Left lung (tissue), 10 donors: ENCODE data around the gene VAX1. TPM values are rescaled to one million over a fixed set of nuclear protein-coding genes. Genes with fewer than 3 reads are reported as not detected.

Experiments
- ATAC-seq: fragments of 200-7000 bp; cut with Tn5 transposase; one replicate; pipeline ENCODE4 v1.9.1; 2020; ENCODE audit warnings: moderate library complexity
- DNase-seq, 4 donors: peaks; one replicate each; pipeline ENCODE4 v3.0.0-alpha.2; 2013 to 2020
- H3K27ac ChIP-seq, 2 donors: fragments of 200-600 bp; sonication (generic) in 1 of 2; one replicate each; pipeline versions ENCODE4 v1.5.0 to v1.8.0; 2020 to 2021
- H3K27me3 ChIP-seq, 2 donors: fragments of 200-600 bp; sonication (generic) in 1 of 2; one replicate each; pipeline versions ENCODE4 v1.5.0 to v1.8.0; 2020 to 2021
- H3K36me3 ChIP-seq, 2 donors: fragments of 200-600 bp; sonication (generic) in 1 of 2; one replicate each; pipeline versions ENCODE4 v1.5.0 to v1.8.0; 2020 to 2021
- H3K4me1 ChIP-seq, 2 donors: fragments of 200-600 bp; one replicate each; pipeline ENCODE4 v1.8.0; 2021
- H3K4me3 ChIP-seq, 2 donors: fragments of 200-600 bp; sonication (generic) in 1 of 2; one replicate each; pipeline versions ENCODE4 v1.5.0 to v1.8.0; 2020 to 2021; ENCODE audit warnings: mild to moderate bottlenecking in 1 of 2
- H3K9me3 ChIP-seq, 2 donors: fragments of 200-600 bp; sonication (generic) in 1 of 2; one replicate each; pipeline versions ENCODE4 v1.5.0 to v1.8.0; 2020 to 2021
- intact Hi-C, 2 donors: fragments of 100-400 bp; cut with DNase I; formaldehyde crosslinking; loops; one replicate each; pipeline versions ENCODE4 v1.11.2 to v1.14.2; 2022
- polyA plus RNA-seq, 6 donors: library from polyadenylated mRNA; unstranded; fragments of 120-200 nt; gene quantifications; one replicate each; pipeline ENCODE4 v1.2.1, GENCODE V29; 2013; ENCODE audit not compliant: insufficient read length in 6 of 6
- total RNA-seq, 2 donors: library from RNA; stranded (reverse); fragmentation: NEBNext Ultra II Directional; extraction: Animal tissue kit (Norgen Biotek cat#: 25700); gene quantifications; one replicate each; pipeline ENCODE4 v1.2.1, GENCODE V29; 2021
- TF ChIP-seq, protein P1 (sequence below), 2 donors: fragments of 200-600 bp; sonication (generic) in 1 of 2; IDR thresholded peaks; one replicate each; pipeline versions ENCODE4 v1.5.0 to v1.8.0; 2021; ENCODE audit warnings: antibody characterized with exemption in 2 of 2
- donor health status: DM: no; HTN: yes; CAD: no.
- donor health status: DM: no; HTN: no; CAD: no.

The VAX1 gene
- total and polyA plus RNA-seq, 8 donors = not detected

DNA sequence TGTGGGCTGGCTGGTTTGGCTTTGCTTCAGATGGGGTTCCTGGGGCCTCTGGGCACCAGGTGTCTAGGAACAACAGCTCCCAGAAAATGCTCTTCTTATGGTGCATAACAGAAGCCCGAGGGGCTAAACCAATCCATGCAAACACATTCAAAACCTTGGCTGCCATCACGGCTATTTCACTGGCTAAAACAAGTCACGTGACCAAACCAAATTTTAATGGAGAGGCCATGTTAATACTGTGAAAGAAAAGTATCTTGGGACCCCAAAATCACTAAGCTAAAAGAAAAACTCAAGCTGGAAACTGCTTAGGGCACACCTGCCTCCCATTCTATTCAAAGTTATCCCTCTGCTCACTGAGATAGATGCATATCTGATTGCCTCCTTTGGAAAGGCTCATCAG is 40.1 kb upstream of the VAX1 start:
- no peaks in the 10 kb centered on the region for H3K36me3 ChIP-seq
- no peak for ATAC-seq
- H3K27ac ChIP-seq = no peak overlapping the region
- DNase-seq = no peak
- H3K4me3 ChIP-seq = no peak overlapping the region
- intact Hi-C loops = loop anchor here (5.0 to 10.0 kb wide), 3 partner anchors 381 to 493 kb away; no protein-coding TSS in a partner anchor
- H3K4me1 ChIP-seq = peaks cover 5 to 13% of the 10 kb centered on the region in 2 donors
- peaks cover 10 to 72% of the 10 kb centered on the region in 2 donors for H3K27me3 ChIP-seq
- H3K9me3 ChIP-seq = no peaks in the 10 kb centered on the region
- TF ChIP-seq, protein P1, sequence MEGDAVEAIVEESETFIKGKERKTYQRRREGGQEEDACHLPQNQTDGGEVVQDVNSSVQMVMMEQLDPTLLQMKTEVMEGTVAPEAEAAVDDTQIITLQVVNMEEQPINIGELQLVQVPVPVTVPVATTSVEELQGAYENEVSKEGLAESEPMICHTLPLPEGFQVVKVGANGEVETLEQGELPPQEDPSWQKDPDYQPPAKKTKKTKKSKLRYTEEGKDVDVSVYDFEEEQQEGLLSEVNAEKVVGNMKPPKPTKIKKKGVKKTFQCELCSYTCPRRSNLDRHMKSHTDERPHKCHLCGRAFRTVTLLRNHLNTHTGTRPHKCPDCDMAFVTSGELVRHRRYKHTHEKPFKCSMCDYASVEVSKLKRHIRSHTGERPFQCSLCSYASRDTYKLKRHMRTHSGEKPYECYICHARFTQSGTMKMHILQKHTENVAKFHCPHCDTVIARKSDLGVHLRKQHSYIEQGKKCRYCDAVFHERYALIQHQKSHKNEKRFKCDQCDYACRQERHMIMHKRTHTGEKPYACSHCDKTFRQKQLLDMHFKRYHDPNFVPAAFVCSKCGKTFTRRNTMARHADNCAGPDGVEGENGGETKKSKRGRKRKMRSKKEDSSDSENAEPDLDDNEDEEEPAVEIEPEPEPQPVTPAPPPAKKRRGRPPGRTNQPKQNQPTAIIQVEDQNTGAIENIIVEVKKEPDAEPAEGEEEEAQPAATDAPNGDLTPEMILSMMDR (IDR thresholded peaks at IDR 0.05) = no peak

- H3K9me3 ChIP-seq = no peaks in the 10 kb centered on the region
- ATAC-seq (peak; percentile 87), DNase-seq (peak in 3 of 4 donors; percentile 65 to 82 (median 68))
- H3K27me3 ChIP-seq = peaks cover 30 to 74% of the 10 kb centered on the region in 2 donors
- H3K4me1 ChIP-seq = peaks cover 5 to 13% of the 10 kb centered on the region in 2 donors
- intact Hi-C loops = loop anchor here (5.0 to 10.0 kb wide), 3 partner anchors 379 to 491 kb away; no protein-coding TSS in a partner anchor
- H3K4me3 ChIP-seq = peak overlapping the region; percentile 13 to 44
- TF ChIP-seq, protein P1 (IDR thresholded peaks at IDR 0.05) = peak; percentile 60 to 61
- H3K36me3 ChIP-seq = no peaks in the 10 kb centered on the region
- H3K27ac ChIP-seq = no peak overlapping the region
Measured at GRCh38 chr10:117175901-117176534, 37.9 kb upstream of the VAX1 start.

GRCh38 chr10:117175215-117175900 is 37.3 kb upstream of the VAX1 start:
- H3K27me3 ChIP-seq = peaks cover 36 to 74% of the 10 kb centered on the region in 2 donors
- H3K27ac ChIP-seq = no peak overlapping the region
- H3K4me1 ChIP-seq = peaks cover 5 to 13% of the 10 kb centered on the region in 2 donors
- H3K9me3 ChIP-seq = no peaks in the 10 kb centered on the region
- H3K36me3 ChIP-seq = no peaks in the 10 kb centered on the region
- TF ChIP-seq, protein P1 (IDR thresholded peaks at IDR 0.05) = no peak
- DNase-seq (peak in 2 of 4 donors; percentile 38 to 84), ATAC-seq (peak; percentile 64)
- intact Hi-C loops = loop anchor here (5.0 to 10.0 kb wide), 3 partner anchors 378 to 491 kb away; no protein-coding TSS in a partner anchor
- H3K4me3 ChIP-seq = peak overlapping the region; percentile 13 to 44

- no peaks in the 10 kb centered on the region for H3K9me3 ChIP-seq
Measured at GRCh38 chr10:117174439-117175214, 36.6 kb upstream of the VAX1 start.

More at GRCh38 chr10:117174439-117175214, 36.6 kb upstream of the VAX1 start:
- Histone ChIP-seq H3K27me3 (peaks cover 44 to 78% of the 10 kb centered on the region in 2 donors), H3K4me1 (peaks cover 5 to 13% of the 10 kb centered on the region in 2 donors), H3K27ac (no peak overlapping the region), H3K36me3 (no peaks in the 10 kb centered on the region), H3K4me3 (peak overlapping the region; percentile 13 to 44)
- TF ChIP-seq, protein P1 (IDR thresholded peaks at IDR 0.05) = peak; percentile 83 to 87
- DNase-seq = peak in 3 of 4 donors; percentile 62 to 78 (median 74)
- peak; percentile 97 for ATAC-seq
- intact Hi-C loops = loop anchor here (5.0 to 10.0 kb wide), 3 partner anchors 377 to 490 kb away; no protein-coding TSS in a partner anchor
